Activated CD8-positive, alpha-beta T cell treated with anti-CD3 and anti-CD28 coated beads for 36 hours (primary cell): Measurements from ENCODE around the gene MCTP1. TPM values are rescaled to one million over a fixed set of nuclear protein-coding genes. Genes with fewer than 3 reads are reported as not detected.

Source experiments
- ATAC-seq: fragments of 200-7000 bp; cut with Tn5 transposase; one replicate; pipeline ENCODE4 v1.10.0; 2021; ENCODE audit warnings: mild to moderate bottlenecking, moderate library complexity
- CTCF ChIA-PET: fragments of 350-600 bp; sonication (Branson Sonifier 250); formaldehyde crosslinking; loops from one replicate; lab custom pipeline; 2021; ENCODE audit warnings: antibody characterized with exemption; lab: Charles Lee
- POLR2A ChIA-PET: fragments of 350-600 bp; sonication (Branson Sonifier 250); formaldehyde crosslinking; loops from one replicate; lab custom pipeline; 2021; ENCODE audit warnings: antibody characterized with exemption; lab: Charles Lee
- DNase-seq: peaks from one replicate; pipeline ENCODE4 v3.0.0-alpha.2; 2020
- H3K27ac Mint-ChIP-seq: one replicate; pipeline ENCODE4 v1.8.0; 2021; ENCODE audit warnings: mild to moderate bottlenecking, mixed read lengths
- H3K27me3 Mint-ChIP-seq: one replicate; pipeline ENCODE4 v1.8.0; 2021; ENCODE audit warnings: mixed read lengths
- H3K36me3 Mint-ChIP-seq: one replicate; pipeline ENCODE4 v1.8.0; 2021; ENCODE audit warnings: low read depth, mixed read lengths
- H3K4me1 Mint-ChIP-seq: one replicate; pipeline ENCODE4 v1.8.0; 2021; ENCODE audit warnings: low read depth, mixed read lengths
- H3K4me3 Mint-ChIP-seq: one replicate; pipeline ENCODE4 v1.8.0; 2021; ENCODE audit warnings: mild to moderate bottlenecking, moderate library complexity, mixed read lengths
- H3K9me3 Mint-ChIP-seq: one replicate; pipeline ENCODE4 v1.8.0; 2021; ENCODE audit warnings: mixed read lengths
- intact Hi-C: fragments of 100-400 bp; cut with micrococcal nuclease; formaldehyde crosslinking; loops from one replicate; pipeline ENCODE4 v1.10.0; 2022
- total RNA-seq, 2 experiments: library from RNA; stranded (reverse); gene quantifications; one replicate each; pipeline ENCODE4 v1.2.3, GENCODE V29; 2021
- TF ChIP-seq, protein P1 (sequence below): fragments of 200-600 bp; IDR thresholded peaks from one replicate; pipeline ENCODE4 v1.8.0; 2022; ENCODE audit warnings: antibody characterized with exemption, mild to moderate bottlenecking

Gene MCTP1
- total RNA-seq, 2 experiments from 2014 or later: 0.20 to 0.40 TPM

GRCh38 chr5:94891565-94891964 is 393.3 kb downstream of the MCTP1 start:
- Mint-ChIP-seq H3K9me3 (no peaks in the 10 kb centered on the region), H3K4me3 (no peak overlapping the region), H3K27me3 (no peaks in the 10 kb centered on the region), H3K27ac (no peak overlapping the region), H3K4me1 (no peaks in the 10 kb centered on the region), H3K36me3 (no peaks in the 10 kb centered on the region)
- POLR2A ChIA-PET: no interaction called here
- intact Hi-C loops: no loop called here
- DNase-seq (no peak), ATAC-seq (no peak)
- CTCF ChIA-PET: no interaction called here
- TF ChIP-seq, protein P1, sequence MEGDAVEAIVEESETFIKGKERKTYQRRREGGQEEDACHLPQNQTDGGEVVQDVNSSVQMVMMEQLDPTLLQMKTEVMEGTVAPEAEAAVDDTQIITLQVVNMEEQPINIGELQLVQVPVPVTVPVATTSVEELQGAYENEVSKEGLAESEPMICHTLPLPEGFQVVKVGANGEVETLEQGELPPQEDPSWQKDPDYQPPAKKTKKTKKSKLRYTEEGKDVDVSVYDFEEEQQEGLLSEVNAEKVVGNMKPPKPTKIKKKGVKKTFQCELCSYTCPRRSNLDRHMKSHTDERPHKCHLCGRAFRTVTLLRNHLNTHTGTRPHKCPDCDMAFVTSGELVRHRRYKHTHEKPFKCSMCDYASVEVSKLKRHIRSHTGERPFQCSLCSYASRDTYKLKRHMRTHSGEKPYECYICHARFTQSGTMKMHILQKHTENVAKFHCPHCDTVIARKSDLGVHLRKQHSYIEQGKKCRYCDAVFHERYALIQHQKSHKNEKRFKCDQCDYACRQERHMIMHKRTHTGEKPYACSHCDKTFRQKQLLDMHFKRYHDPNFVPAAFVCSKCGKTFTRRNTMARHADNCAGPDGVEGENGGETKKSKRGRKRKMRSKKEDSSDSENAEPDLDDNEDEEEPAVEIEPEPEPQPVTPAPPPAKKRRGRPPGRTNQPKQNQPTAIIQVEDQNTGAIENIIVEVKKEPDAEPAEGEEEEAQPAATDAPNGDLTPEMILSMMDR: no peak

GRCh38 chr5:94890907-94891306 is 394.0 kb downstream of the MCTP1 start:
- ChIA-PET POLR2A (no interaction called here), CTCF (no interaction called here)
- Mint-ChIP-seq H3K4me1 (no peaks in the 10 kb centered on the region), H3K27ac (no peak overlapping the region), H3K36me3 (no peaks in the 10 kb centered on the region), H3K4me3 (no peak overlapping the region), H3K27me3 (no peaks in the 10 kb centered on the region), H3K9me3 (no peaks in the 10 kb centered on the region)
- no peak for DNase-seq
- TF ChIP-seq, protein P1: no peak
- no peak for ATAC-seq
- intact Hi-C loops: no loop called here

DNA sequence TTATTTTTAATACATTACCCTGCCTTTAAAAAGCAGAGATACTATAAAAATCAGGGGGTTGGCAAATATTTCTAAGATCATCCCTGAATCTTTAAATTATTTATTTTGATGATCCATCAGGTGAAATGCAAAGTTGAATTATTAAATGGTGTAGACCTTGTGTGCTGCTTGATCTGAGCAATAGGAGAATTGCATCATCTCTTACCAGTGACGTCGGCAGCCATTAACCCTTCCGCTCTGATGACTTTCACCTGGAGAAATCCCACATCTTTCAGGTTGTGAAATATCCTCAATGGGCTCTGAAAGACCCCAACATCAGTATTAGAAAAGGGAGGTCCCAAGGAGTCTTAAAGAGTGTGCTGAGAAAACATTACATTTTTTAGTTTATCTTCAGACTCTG is 396.2 kb downstream of the MCTP1 start:
- Mint-ChIP-seq H3K27ac (no peak overlapping the region), H3K27me3 (no peaks in the 10 kb centered on the region), H3K4me1 (no peaks in the 10 kb centered on the region), H3K4me3 (no peak overlapping the region), H3K36me3 (no peaks in the 10 kb centered on the region), H3K9me3 (no peaks in the 10 kb centered on the region)
- TF ChIP-seq, protein P1: no peak
- intact Hi-C loops: no loop called here
- ChIA-PET CTCF (no interaction called here), POLR2A (no interaction called here)
- no peak for ATAC-seq
- DNase-seq: no peak

- H3K27ac Mint-ChIP-seq: no peak overlapping the region
- intact Hi-C loops: no loop called here
- ChIA-PET CTCF (no interaction called here), POLR2A (no interaction called here)
- no peak overlapping the region for H3K4me3 Mint-ChIP-seq
- no peaks in the 10 kb centered on the region for H3K36me3 Mint-ChIP-seq
- H3K27me3 Mint-ChIP-seq: no peaks in the 10 kb centered on the region
- no peaks in the 10 kb centered on the region for H3K4me1 Mint-ChIP-seq
- H3K9me3 Mint-ChIP-seq: no peaks in the 10 kb centered on the region
- no peak for ATAC-seq
- no peak for DNase-seq
- TF ChIP-seq, protein P1: no peak
Measured at GRCh38 chr5:94885931-94886330, 399.0 kb downstream of the MCTP1 start.

DNA sequence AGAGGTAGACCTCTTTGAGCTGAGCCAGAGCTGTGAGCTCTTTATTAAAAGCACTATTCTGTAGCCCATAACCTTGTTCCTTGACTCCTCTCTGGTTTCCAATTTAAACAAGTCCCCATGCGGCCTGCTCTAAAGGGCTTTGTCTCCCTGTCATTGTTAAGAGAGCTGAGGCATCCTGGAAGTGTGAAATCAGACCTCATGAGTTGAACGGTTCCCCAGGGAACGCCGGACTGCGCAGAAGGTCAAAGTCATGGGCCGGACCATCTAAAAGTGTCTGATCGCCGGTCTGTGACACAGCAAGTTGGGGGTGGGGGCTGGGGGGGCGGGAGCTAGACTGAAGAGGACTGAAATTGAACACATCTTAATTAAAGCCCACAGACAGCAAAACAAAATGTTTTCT is 400.6 kb downstream of the MCTP1 start:
- no peak for ATAC-seq
- ChIA-PET POLR2A (no interaction called here), CTCF (no interaction called here)
- H3K9me3 Mint-ChIP-seq: no peaks in the 10 kb centered on the region
- H3K27me3 Mint-ChIP-seq: no peaks in the 10 kb centered on the region
- H3K4me3 Mint-ChIP-seq: no peak overlapping the region
- DNase-seq: no peak
- TF ChIP-seq, protein P1: no peak
- no peaks in the 10 kb centered on the region for H3K36me3 Mint-ChIP-seq
- H3K27ac Mint-ChIP-seq: no peak overlapping the region
- intact Hi-C loops: no loop called here
- H3K4me1 Mint-ChIP-seq: no peaks in the 10 kb centered on the region
